HepG2 (cell line): ENCODE measurements around the gene BPIFB2. TPM values are rescaled to one million over a fixed set of nuclear protein-coding genes. Genes with fewer than 3 reads are reported as not detected.

ENCODE experiments used
- ATF6 ChIP-seq: sonication (generic); formaldehyde crosslinking; conservative IDR thresholded peaks from 2 replicates; pipeline ENCODE4 v1.4.0; 2020; ENCODE audit warnings: missing genetic modification reagents
- ATF7 ChIP-seq, 2 experiments: fragments of 450-650 bp in 1 of 2; sonication (generic) in 1 of 2; formaldehyde crosslinking in 1 of 2; IDR thresholded peaks; 2 replicates each; pipeline versions ENCODE4 v1.4.0 to v1.6.1; 2016 to 2020; ENCODE audit warnings: antibody characterized with exemption in 1 of 2, mild to moderate bottlenecking in 1 of 2, missing genetic modification reagents in 1 of 2
- CSRNP2 ChIP-seq: sonication (generic); formaldehyde crosslinking; conservative IDR thresholded peaks from 2 replicates; pipeline ENCODE4 v1.8.0; 2022; ENCODE audit warnings: low read depth, missing genetic modification reagents
- GATAD2A ChIP-seq: IDR thresholded peaks from 2 replicates; pipeline ENCODE4 v1.6.1; 2016
- HOXA3 ChIP-seq: sonication (generic); formaldehyde crosslinking; IDR thresholded peaks from 2 replicates; pipeline ENCODE4 v1.5.0; 2020; ENCODE audit warnings: missing genetic modification reagents
- KLF12 ChIP-seq: sonication (generic); formaldehyde crosslinking; IDR thresholded peaks from 2 replicates; pipeline ENCODE4 v1.4.0; 2020; ENCODE audit warnings: missing genetic modification reagents, borderline replicate concordance
- MED1 ChIP-seq: sonication (generic); formaldehyde crosslinking; IDR thresholded peaks from 2 replicates; pipeline ENCODE4 v1.4.0; 2020; ENCODE audit warnings: missing genetic modification reagents
- RAD21 ChIP-seq: fragments of 450-650 bp; formaldehyde crosslinking; IDR thresholded peaks from 2 replicates; pipeline ENCODE4 v1.5.0; 2020; ENCODE audit warnings: mild to moderate bottlenecking
- RORA ChIP-seq: sonication (generic); formaldehyde crosslinking; IDR thresholded peaks from 2 replicates; pipeline ENCODE4 v1.5.0; 2020; ENCODE audit warnings: mild to moderate bottlenecking, missing genetic modification reagents, moderate library complexity
- THAP11 ChIP-seq: IDR thresholded peaks from 2 replicates; pipeline ENCODE4 v1.6.1; 2016; ENCODE audit warnings: missing biosample characterization, missing genetic modification reagents
- ZNF253 ChIP-seq: sonication (generic); formaldehyde crosslinking; IDR thresholded peaks from 2 replicates; pipeline ENCODE4 v1.8.0; 2022; ENCODE audit warnings: mild to moderate bottlenecking, missing genetic modification reagents, borderline replicate concordance
- ZNF282 ChIP-seq: fragments of 450-650 bp; IDR thresholded peaks from 2 replicates; pipeline ENCODE4 v1.6.1; 2018; ENCODE audit not compliant: partially characterized antibody
- ZNF557 ChIP-seq: sonication (generic); formaldehyde crosslinking; IDR thresholded peaks from 2 replicates; pipeline ENCODE4 v1.4.0; 2020; ENCODE audit warnings: missing genetic modification reagents
- ZNF597 ChIP-seq: sonication (generic); formaldehyde crosslinking; IDR thresholded peaks from 2 replicates; pipeline ENCODE4 v1.5.0; 2020; ENCODE audit warnings: missing genetic modification reagents
- ZNF709 ChIP-seq: sonication (generic); formaldehyde crosslinking; IDR thresholded peaks from 2 replicates; pipeline ENCODE4 v1.5.0; 2020; ENCODE audit warnings: mild to moderate bottlenecking, missing genetic modification reagents
- ZNF83 ChIP-seq: sonication (generic); formaldehyde crosslinking; IDR thresholded peaks from 2 replicates; pipeline ENCODE4 v1.4.0; 2020; ENCODE audit warnings: missing genetic modification reagents, mild to moderate bottlenecking, borderline replicate concordance
- ZNF883 ChIP-seq: sonication (generic); formaldehyde crosslinking; IDR thresholded peaks from 2 replicates; pipeline ENCODE4 v1.5.1; 2020; ENCODE audit warnings: mild to moderate bottlenecking, missing genetic modification reagents; ENCODE audit errors: not compliant biosample characterization
- polyA plus RNA-seq, 8 experiments: library from polyadenylated mRNA; depleted of rRNA in 3 of 8; stranded (reverse) in 7 of 8; unstranded in 1 of 8; fragments of >200 nt; fragmentation: Illumina TruSeq in 4 of 8; extraction: Trizol in 4 of 8; gene quantifications; 2 replicates each; pipeline versions ENCODE4 v1.2.1 to v1.2.3, GENCODE V29; 2011 to 2016; ENCODE audit warnings: low read depth in 4 of 8, missing spikeins in 1 of 8, mixed read lengths in 1 of 8; ENCODE audit not compliant: insufficient read depth in 1 of 8
- total RNA-seq, 5 experiments: library from RNA; depleted of rRNA; stranded (reverse); fragments of >200 nt; fragmentation: Illumina TruSeq; extraction: Trizol; gene quantifications; 2 replicates each; pipeline ENCODE4 v1.2.3, GENCODE V29; 2016; ENCODE audit warnings: low read depth in 1 of 5
- TF ChIP-seq, protein P1 (sequence below), 2 experiments: sonication (generic) in 1 of 2; formaldehyde crosslinking in 1 of 2; IDR thresholded peaks; 2 replicates each; pipeline versions ENCODE4 v1.4.0 to v1.6.1; 2016 to 2020; ENCODE audit warnings: borderline replicate concordance in 1 of 2, low read depth in 1 of 2, mild to moderate bottlenecking in 1 of 2, missing genetic modification reagents in 1 of 2
- TF ChIP-seq, protein P2 (sequence below): sonication (generic); formaldehyde crosslinking; IDR thresholded peaks from 2 replicates; pipeline ENCODE4 v1.5.0; 2020; ENCODE audit warnings: missing genetic modification reagents

The BPIFB2 gene
- total and polyA plus RNA-seq, 2 of the 13 experiments (the other 11 are each of a cell fraction or from before 2014, with no cell fraction given), result 54.5 to 902 TPM

- TF ChIP-seq HOXA3 (CRISPR knock-in tag) (no peak), KLF12 (no peak), RORA (no peak), GATAD2A (CRISPR knock-in tag) (peak; percentile 19; the same call in 1 of the 2 replicates), ZNF597 (CRISPR knock-in tag) (no peak), RAD21 (CRISPR knock-in tag) (peak; percentile 63), THAP11 (CRISPR knock-in tag) (no peak), ZNF557 (CRISPR knock-in tag) (0 out of 2 replicates have a peak, but pooled peaks have one; percentile 48), MED1 (CRISPR knock-in tag) (peak; percentile 40; the same call in 1 of the 2 replicates), ZNF709 (CRISPR knock-in tag) (no peak; the same call in 1 of the 2 replicates), ZNF282 (no peak), ATF6 (CRISPR knock-in tag) (no peak), ATF7 (IDR thresholded peaks at IDR 0.05) (no peak), ATF7 (CRISPR knock-in tag; IDR thresholded peaks at IDR 0.05) (no peak), ZNF83 (no peak), CSRNP2 (CRISPR knock-in tag) (no peak), ZNF253 (no peak), ZNF883 (no peak)
- TF ChIP-seq, protein P1, sequence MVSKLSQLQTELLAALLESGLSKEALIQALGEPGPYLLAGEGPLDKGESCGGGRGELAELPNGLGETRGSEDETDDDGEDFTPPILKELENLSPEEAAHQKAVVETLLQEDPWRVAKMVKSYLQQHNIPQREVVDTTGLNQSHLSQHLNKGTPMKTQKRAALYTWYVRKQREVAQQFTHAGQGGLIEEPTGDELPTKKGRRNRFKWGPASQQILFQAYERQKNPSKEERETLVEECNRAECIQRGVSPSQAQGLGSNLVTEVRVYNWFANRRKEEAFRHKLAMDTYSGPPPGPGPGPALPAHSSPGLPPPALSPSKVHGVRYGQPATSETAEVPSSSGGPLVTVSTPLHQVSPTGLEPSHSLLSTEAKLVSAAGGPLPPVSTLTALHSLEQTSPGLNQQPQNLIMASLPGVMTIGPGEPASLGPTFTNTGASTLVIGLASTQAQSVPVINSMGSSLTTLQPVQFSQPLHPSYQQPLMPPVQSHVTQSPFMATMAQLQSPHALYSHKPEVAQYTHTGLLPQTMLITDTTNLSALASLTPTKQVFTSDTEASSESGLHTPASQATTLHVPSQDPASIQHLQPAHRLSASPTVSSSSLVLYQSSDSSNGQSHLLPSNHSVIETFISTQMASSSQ (IDR thresholded peaks at IDR 0.05; ENCODE audit: low read depth), result no peak
- TF ChIP-seq, protein P1 (CRISPR knock-in tag; IDR thresholded peaks at IDR 0.05; ENCODE audit: borderline replicate concordance), result no peak
- TF ChIP-seq, protein P2, sequence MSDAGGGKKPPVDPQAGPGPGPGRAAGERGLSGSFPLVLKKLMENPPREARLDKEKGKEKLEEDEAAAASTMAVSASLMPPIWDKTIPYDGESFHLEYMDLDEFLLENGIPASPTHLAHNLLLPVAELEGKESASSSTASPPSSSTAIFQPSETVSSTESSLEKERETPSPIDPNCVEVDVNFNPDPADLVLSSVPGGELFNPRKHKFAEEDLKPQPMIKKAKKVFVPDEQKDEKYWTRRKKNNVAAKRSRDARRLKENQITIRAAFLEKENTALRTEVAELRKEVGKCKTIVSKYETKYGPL (CRISPR knock-in tag), result no peak
These were observed 2.4 kb upstream of the BPIFB2 start (continued) for GRCh38 chr20:33005132-33005566.
